ENCODE results near the gene SH2D6.

GRCh38 chr2:85399183-85399455, 19.4 kb upstream of the SH2D6 start:
- TF ChIP-seq POLR2A (IDR thresholded peaks at IDR 0.05) = no peak
- TF ChIP-seq CTCF (IDR thresholded peaks at IDR 0.05) = no peak

Data from lower leg skin (tissue), 3 donors.